ENCODE results near the gene CCDC15.
A peak's percentile ranks its signal among the peaks of the same experiment; 100 is the strongest.
"Not testable (repeated sequence)": the region's sequence is repeated elsewhere in the genome, so short reads cannot be mapped to it uniquely, and the experiment has no call there.

Gene CCDC15

GRCh38 chr11:124943254-124943616 is 10.8 kb upstream of the CCDC15 start:
- WGBS (ENCODE audit: insufficient coverage, insufficient read length): no CpG with 5 or more reads among the region's 5 CpGs
- H3K9me3 ChIP-seq (ENCODE audit: control insufficient read depth, insufficient read depth, low read length): no peaks in the 10 kb centered on the region
- H3K27me3 ChIP-seq (ENCODE audit: control insufficient read depth, insufficient read depth, low read length): no peaks in the 10 kb centered on the region
- H3K36me3 ChIP-seq (ENCODE audit: control insufficient read depth, insufficient read depth, low read length): no peaks in the 10 kb centered on the region
- no peak overlapping the region for H3K27ac ChIP-seq (ENCODE audit: low read length)
- H3K4me3 ChIP-seq (ENCODE audit: low read length): no peak overlapping the region
- no peaks in the 10 kb centered on the region for H3K4me1 ChIP-seq (ENCODE audit: control insufficient read depth, insufficient read depth, low read length)
- no peak for DNase-seq (ENCODE audit: low read depth, low spot score)

GRCh38 chr11:124943741-124944140 is 10.3 kb upstream of the CCDC15 start:
- Histone ChIP-seq H3K27me3 (ENCODE audit: control insufficient read depth, insufficient read depth, low read length) (no peaks in the 10 kb centered on the region), H3K9me3 (ENCODE audit: control insufficient read depth, insufficient read depth, low read length) (no peaks in the 10 kb centered on the region), H3K4me1 (ENCODE audit: control insufficient read depth, insufficient read depth, low read length) (no peaks in the 10 kb centered on the region), H3K36me3 (ENCODE audit: control insufficient read depth, insufficient read depth, low read length) (no peaks in the 10 kb centered on the region), H3K27ac (ENCODE audit: low read length) (no peak overlapping the region), H3K4me3 (ENCODE audit: low read length) (no peak overlapping the region)
- WGBS (ENCODE audit: insufficient coverage, insufficient read length): no CpG with 5 or more reads among the region's 1 CpG
- DNase-seq (ENCODE audit: low read depth, low spot score): no peak

- Histone ChIP-seq H3K36me3 (ENCODE audit: control insufficient read depth, insufficient read depth, low read length) (no peaks in the 10 kb centered on the region), H3K4me3 (ENCODE audit: low read length) (no peak overlapping the region), H3K4me1 (ENCODE audit: control insufficient read depth, insufficient read depth, low read length) (no peaks in the 10 kb centered on the region), H3K9me3 (ENCODE audit: control insufficient read depth, insufficient read depth, low read length) (no peaks in the 10 kb centered on the region), H3K27ac (ENCODE audit: low read length) (no peak overlapping the region), H3K27me3 (ENCODE audit: control insufficient read depth, insufficient read depth, low read length) (no peaks in the 10 kb centered on the region)
- no peak for DNase-seq (ENCODE audit: low read depth, low spot score)
- WGBS (ENCODE audit: insufficient coverage, insufficient read length): no CpG with 5 or more reads among the region's 3 CpGs
Observed at GRCh38 chr11:124944565-124944964, 9.4 kb upstream of the CCDC15 start.

- no CpG with 5 or more reads among the region's 6 CpGs for WGBS (ENCODE audit: insufficient coverage, insufficient read length)
- Histone ChIP-seq H3K4me1 (ENCODE audit: control insufficient read depth, insufficient read depth, low read length) (no peaks in the 10 kb centered on the region), H3K36me3 (ENCODE audit: control insufficient read depth, insufficient read depth, low read length) (no peaks in the 10 kb centered on the region), H3K9me3 (ENCODE audit: control insufficient read depth, insufficient read depth, low read length) (no peaks in the 10 kb centered on the region), H3K27me3 (ENCODE audit: control insufficient read depth, insufficient read depth, low read length) (no peaks in the 10 kb centered on the region), H3K4me3 (ENCODE audit: low read length) (no peak overlapping the region), H3K27ac (ENCODE audit: low read length) (no peak overlapping the region)
- DNase-seq (ENCODE audit: low read depth, low spot score): no peak
Observed at GRCh38 chr11:124945826-124946225, 8.2 kb upstream of the CCDC15 start.

GRCh38 chr11:124946735-124947141 is 7.3 kb upstream of the CCDC15 start:
- H3K36me3 ChIP-seq (ENCODE audit: control insufficient read depth, insufficient read depth, low read length): no peaks in the 10 kb centered on the region
- DNase-seq (ENCODE audit: low read depth, low spot score): no peak
- no peaks in the 10 kb centered on the region for H3K4me1 ChIP-seq (ENCODE audit: control insufficient read depth, insufficient read depth, low read length)
- no peaks in the 10 kb centered on the region for H3K27me3 ChIP-seq (ENCODE audit: control insufficient read depth, insufficient read depth, low read length)
- H3K4me3 ChIP-seq (ENCODE audit: low read length): no peak overlapping the region
- no peaks in the 10 kb centered on the region for H3K9me3 ChIP-seq (ENCODE audit: control insufficient read depth, insufficient read depth, low read length)
- H3K27ac ChIP-seq (ENCODE audit: low read length): no peak overlapping the region
- WGBS (ENCODE audit: insufficient coverage, insufficient read length): no CpG with 5 or more reads among the region's 2 CpGs

GRCh38 chr11:124950601-124951330 is 3.2 kb upstream of the CCDC15 start:
- Histone ChIP-seq H3K4me1 (ENCODE audit: control insufficient read depth, insufficient read depth, low read length) (0 out of 2 replicates have a peak, but pooled peaks cover 2% of the 10 kb centered on the region), H3K4me3 (ENCODE audit: low read length) (no peak overlapping the region), H3K27me3 (ENCODE audit: control insufficient read depth, insufficient read depth, low read length) (no peaks in the 10 kb centered on the region), H3K9me3 (ENCODE audit: control insufficient read depth, insufficient read depth, low read length) (no peaks in the 10 kb centered on the region), H3K27ac (ENCODE audit: low read length) (no peak overlapping the region), H3K36me3 (ENCODE audit: control insufficient read depth, insufficient read depth, low read length) (no peaks in the 10 kb centered on the region)
- DNase-seq (ENCODE audit: low read depth, low spot score): no peak

GRCh38 chr11:124951341-124951740 is 2.7 kb upstream of the CCDC15 start:
- no peak overlapping the region for H3K27ac ChIP-seq (ENCODE audit: low read length)
- no peaks in the 10 kb centered on the region for H3K9me3 ChIP-seq (ENCODE audit: control insufficient read depth, insufficient read depth, low read length)
- no peaks in the 10 kb centered on the region for H3K36me3 ChIP-seq (ENCODE audit: control insufficient read depth, insufficient read depth, low read length)
- H3K27me3 ChIP-seq (ENCODE audit: control insufficient read depth, insufficient read depth, low read length): no peaks in the 10 kb centered on the region
- WGBS (ENCODE audit: insufficient coverage, insufficient read length): no CpG with 5 or more reads among the region's 3 CpGs
- H3K4me1 ChIP-seq (ENCODE audit: control insufficient read depth, insufficient read depth, low read length): 0 out of 2 replicates have a peak, but pooled peaks cover 2% of the 10 kb centered on the region
- no peak overlapping the region for H3K4me3 ChIP-seq (ENCODE audit: low read length)
- no peak for DNase-seq (ENCODE audit: low read depth, low spot score)

GRCh38 chr11:124954590-124954955 is 571 bp downstream of the CCDC15 start:
- Histone ChIP-seq H3K27ac (ENCODE audit: low read length) (no peak overlapping the region), H3K4me3 (ENCODE audit: low read length) (peak overlapping the region; percentile 72; the same call in 1 of the 2 replicates), H3K4me1 (ENCODE audit: control insufficient read depth, insufficient read depth, low read length) (0 out of 2 replicates have a peak, but pooled peaks cover 2% of the 10 kb centered on the region), H3K27me3 (ENCODE audit: control insufficient read depth, insufficient read depth, low read length) (no peaks in the 10 kb centered on the region), H3K9me3 (ENCODE audit: control insufficient read depth, insufficient read depth, low read length) (no peaks in the 10 kb centered on the region), H3K36me3 (ENCODE audit: control insufficient read depth, insufficient read depth, low read length) (no peaks in the 10 kb centered on the region)
- DNase-seq (ENCODE audit: low read depth, low spot score): no peak
- WGBS (ENCODE audit: insufficient coverage, insufficient read length): no CpG with 5 or more reads among the region's 6 CpGs

GRCh38 chr11:124955035-124955434 is 1.0 kb downstream of the CCDC15 start:
- no peak for DNase-seq (ENCODE audit: low read depth, low spot score)
- Histone ChIP-seq H3K9me3 (ENCODE audit: control insufficient read depth, insufficient read depth, low read length) (no peaks in the 10 kb centered on the region), H3K4me3 (ENCODE audit: low read length) (no peak overlapping the region), H3K27ac (ENCODE audit: low read length) (no peak overlapping the region), H3K4me1 (ENCODE audit: control insufficient read depth, insufficient read depth, low read length) (0 out of 2 replicates have a peak, but pooled peaks cover 2% of the 10 kb centered on the region), H3K36me3 (ENCODE audit: control insufficient read depth, insufficient read depth, low read length) (no peaks in the 10 kb centered on the region), H3K27me3 (ENCODE audit: control insufficient read depth, insufficient read depth, low read length) (no peaks in the 10 kb centered on the region)

- Histone ChIP-seq H3K4me3 (ENCODE audit: low read length) (no peak overlapping the region), H3K27me3 (ENCODE audit: control insufficient read depth, insufficient read depth, low read length) (no peaks in the 10 kb centered on the region), H3K9me3 (ENCODE audit: control insufficient read depth, insufficient read depth, low read length) (no peaks in the 10 kb centered on the region), H3K36me3 (ENCODE audit: control insufficient read depth, insufficient read depth, low read length) (no peaks in the 10 kb centered on the region), H3K27ac (ENCODE audit: low read length) (no peak overlapping the region), H3K4me1 (ENCODE audit: control insufficient read depth, insufficient read depth, low read length) (no peaks in the 10 kb centered on the region)
- no peak for DNase-seq (ENCODE audit: low read depth, low spot score)
- whole genome bisulfite sequencing (ENCODE audit: insufficient coverage, insufficient read length): 100% methylated on average over 1 of the region's 5 CpGs
Observed at GRCh38 chr11:124961972-124962609, 8.1 kb downstream of the CCDC15 start.

GRCh38 chr11:124968197-124968596 is 14.2 kb downstream of the CCDC15 start:
- H3K27ac ChIP-seq (ENCODE audit: low read length); H3K4me1 ChIP-seq (ENCODE audit: control insufficient read depth, insufficient read depth, low read length); H3K9me3 ChIP-seq (ENCODE audit: control insufficient read depth, insufficient read depth, low read length); H3K27me3 ChIP-seq (ENCODE audit: control insufficient read depth, insufficient read depth, low read length); H3K36me3 ChIP-seq (ENCODE audit: control insufficient read depth, insufficient read depth, low read length); DNase-seq (ENCODE audit: low read depth, low spot score); H3K4me3 ChIP-seq (ENCODE audit: low read length): not testable (repeated sequence)
- no CpG with 5 or more reads among the region's 13 CpGs for WGBS (ENCODE audit: insufficient coverage, insufficient read length)
